ENCODE results near the gene VEGFA.
"Not testable (repeated sequence)": the region's sequence is repeated elsewhere in the genome, so short reads cannot be mapped to it uniquely, and the experiment has no call there.

DNA sequence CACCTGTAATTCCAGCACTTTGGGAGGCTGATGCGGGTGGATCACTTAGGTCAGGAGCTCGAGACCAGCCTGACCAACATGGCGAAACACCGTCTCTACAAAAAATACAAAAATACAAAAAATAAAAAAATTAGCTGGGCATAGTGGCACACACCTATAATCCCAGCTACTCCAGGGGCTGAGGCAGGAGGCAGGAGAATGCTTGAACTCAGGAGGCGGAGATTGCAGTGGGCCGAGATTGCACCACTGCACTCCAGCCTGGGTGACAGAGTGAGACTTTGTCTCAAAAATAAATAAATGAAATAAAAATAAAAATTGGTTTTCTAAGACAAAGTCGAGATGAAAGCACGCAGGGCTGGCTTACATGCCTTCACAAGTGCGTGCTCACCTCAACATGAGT, 49.0 kb downstream of the VEGFA start:
- not testable (repeated sequence) for TF ChIP-seq SUZ12 (IDR thresholded peaks at IDR 0.05; ENCODE audit: extremely low read depth, insufficient read depth, insufficient read length); YY1 (IDR thresholded peaks at IDR 0.05; ENCODE audit: insufficient read depth, insufficient read length)

All from NT2/D1 (cell line).